Nephron (organoid): ENCODE results near the gene TMEM164.

Experiments
- H3K27ac Mint-ChIP-seq, 3 experiments: 2 replicates each; pipeline ENCODE4 v1.8.0; 2020; ENCODE audit warnings: mixed read lengths in 3 of 3, mild to moderate bottlenecking in 2 of 3, moderate library complexity in 1 of 3
- H3K27me3 Mint-ChIP-seq: 2 replicates; pipeline ENCODE4 v1.8.0; 2021; ENCODE audit warnings: low read depth, mild to moderate bottlenecking, moderate library complexity, mixed read lengths
- H3K36me3 Mint-ChIP-seq: 2 replicates; pipeline ENCODE4 v1.8.0; 2020; ENCODE audit warnings: low read depth, mixed read lengths
- H3K4me1 Mint-ChIP-seq: 2 replicates; pipeline ENCODE4 v1.8.0; 2020; ENCODE audit warnings: mixed read lengths
- H3K4me3 Mint-ChIP-seq, 3 experiments: 2 replicates each; pipeline ENCODE4 v1.8.0; 2020; ENCODE audit warnings: mild to moderate bottlenecking in 3 of 3, mixed read lengths in 3 of 3, moderate library complexity in 2 of 3
- H3K9me3 Mint-ChIP-seq: 2 replicates; pipeline ENCODE4 v1.8.0; 2020; ENCODE audit warnings: mixed read lengths
- TF ChIP-seq, protein P1 (sequence below), 3 experiments: fragments of 200-600 bp; sonication (generic); IDR thresholded peaks; one replicate each; pipeline ENCODE4 v1.5.0; 2021; ENCODE audit warnings: antibody characterized with exemption in 3 of 3; ENCODE audit not compliant: unreplicated experiment in 3 of 3

Gene TMEM164

DNA sequence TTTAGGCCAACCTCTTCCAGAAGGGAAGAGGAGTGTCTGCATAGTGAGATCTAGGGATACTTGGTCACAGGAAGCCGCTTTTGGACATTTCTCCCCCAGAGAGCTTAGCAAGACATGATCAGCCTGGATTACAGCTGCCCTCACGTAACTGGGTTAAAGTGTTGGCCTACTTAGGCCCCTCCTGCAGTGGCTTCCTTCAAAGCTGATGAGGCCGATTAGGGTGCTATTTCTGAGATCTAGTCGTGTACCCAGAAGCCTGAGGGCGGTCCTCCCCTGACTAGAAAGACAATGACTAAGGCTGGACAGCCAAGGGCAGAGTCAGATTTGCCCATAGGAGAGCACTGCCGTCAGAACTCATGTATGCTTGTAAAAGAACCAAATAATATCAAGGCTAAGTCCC is 180.0 kb downstream of the TMEM164 start:
- TF ChIP-seq, protein P1, sequence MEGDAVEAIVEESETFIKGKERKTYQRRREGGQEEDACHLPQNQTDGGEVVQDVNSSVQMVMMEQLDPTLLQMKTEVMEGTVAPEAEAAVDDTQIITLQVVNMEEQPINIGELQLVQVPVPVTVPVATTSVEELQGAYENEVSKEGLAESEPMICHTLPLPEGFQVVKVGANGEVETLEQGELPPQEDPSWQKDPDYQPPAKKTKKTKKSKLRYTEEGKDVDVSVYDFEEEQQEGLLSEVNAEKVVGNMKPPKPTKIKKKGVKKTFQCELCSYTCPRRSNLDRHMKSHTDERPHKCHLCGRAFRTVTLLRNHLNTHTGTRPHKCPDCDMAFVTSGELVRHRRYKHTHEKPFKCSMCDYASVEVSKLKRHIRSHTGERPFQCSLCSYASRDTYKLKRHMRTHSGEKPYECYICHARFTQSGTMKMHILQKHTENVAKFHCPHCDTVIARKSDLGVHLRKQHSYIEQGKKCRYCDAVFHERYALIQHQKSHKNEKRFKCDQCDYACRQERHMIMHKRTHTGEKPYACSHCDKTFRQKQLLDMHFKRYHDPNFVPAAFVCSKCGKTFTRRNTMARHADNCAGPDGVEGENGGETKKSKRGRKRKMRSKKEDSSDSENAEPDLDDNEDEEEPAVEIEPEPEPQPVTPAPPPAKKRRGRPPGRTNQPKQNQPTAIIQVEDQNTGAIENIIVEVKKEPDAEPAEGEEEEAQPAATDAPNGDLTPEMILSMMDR (IDR thresholded peaks at IDR 0.05; ENCODE audit: unreplicated experiment in 3 of 3) = no peak
- no peaks in the 10 kb centered on the region for H3K27me3 Mint-ChIP-seq
- no peak overlapping the region for H3K4me3 Mint-ChIP-seq
- peaks cover 18% of the 10 kb centered on the region for H3K4me1 Mint-ChIP-seq
- H3K27ac Mint-ChIP-seq = no peak overlapping the region
- H3K9me3 Mint-ChIP-seq = peaks cover 8% of the 10 kb centered on the region
- peaks cover 50% of the 10 kb centered on the region for H3K36me3 Mint-ChIP-seq

DNA sequence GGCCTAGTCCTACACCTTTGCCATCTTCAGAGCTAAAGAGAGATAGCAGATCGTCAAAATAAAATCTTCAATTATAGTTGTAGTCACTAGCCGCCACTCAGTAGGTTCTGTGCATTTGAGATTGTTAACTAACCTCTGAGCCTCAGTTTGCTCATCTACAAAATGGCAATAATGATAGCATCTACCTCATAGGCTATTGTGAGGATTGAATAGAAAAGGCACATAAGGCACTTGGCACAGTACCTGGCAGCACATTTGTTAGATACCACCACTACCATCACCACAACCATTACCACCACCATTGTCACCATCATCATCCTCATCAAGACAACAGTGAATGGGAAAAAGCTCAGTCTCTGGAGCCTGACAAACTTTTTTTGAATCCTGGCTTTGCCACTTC is 180.4 kb downstream of the TMEM164 start:
- Mint-ChIP-seq H3K27ac (no peak overlapping the region), H3K4me3 (no peak overlapping the region), H3K4me1 (peaks cover 18% of the 10 kb centered on the region), H3K36me3 (peaks cover 54% of the 10 kb centered on the region), H3K27me3 (no peaks in the 10 kb centered on the region), H3K9me3 (peaks cover 8% of the 10 kb centered on the region)
- TF ChIP-seq, protein P1 (IDR thresholded peaks at IDR 0.05; ENCODE audit: unreplicated experiment in 3 of 3) = no peak

DNA sequence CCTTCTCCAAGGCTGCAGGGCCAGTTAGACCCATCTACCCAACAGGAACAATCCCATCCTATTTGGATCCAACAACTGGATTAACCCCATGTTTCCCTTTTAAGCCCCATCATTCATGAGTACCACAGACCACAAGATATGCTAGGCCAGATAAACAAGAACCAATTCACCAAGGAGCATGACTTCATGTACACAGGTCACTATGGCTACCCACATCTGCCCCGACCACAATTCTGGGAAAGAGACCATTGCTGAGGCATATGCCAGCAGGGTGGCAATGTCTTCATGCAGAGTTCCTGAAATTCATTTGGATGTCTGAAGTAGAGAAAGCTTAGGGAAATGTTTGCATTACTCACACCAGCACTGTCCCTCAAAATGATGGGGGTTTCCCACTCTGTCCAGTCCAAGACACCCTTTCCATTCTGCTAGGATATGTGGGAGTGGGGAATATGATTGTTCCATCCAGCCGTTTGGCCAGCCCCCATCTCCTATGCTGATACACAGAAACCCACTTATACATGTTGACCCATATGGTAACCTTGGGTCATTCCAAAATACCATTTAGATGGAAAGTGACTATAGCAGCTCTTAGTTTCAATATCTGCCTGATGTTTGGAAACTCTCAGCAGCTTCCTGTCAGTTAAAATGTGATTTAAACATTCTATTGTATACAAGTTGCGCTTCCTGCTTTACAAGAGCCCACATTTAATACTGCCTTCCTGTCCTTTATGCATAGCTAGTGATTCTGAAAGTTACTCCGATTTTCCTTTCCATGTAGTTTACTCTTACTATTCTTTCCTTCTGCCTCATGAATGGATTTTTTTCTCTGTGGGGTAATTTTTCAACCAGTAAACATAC is 186.0 kb downstream of the TMEM164 start:
- Mint-ChIP-seq H3K9me3 (peaks cover 8% of the 10 kb centered on the region), H3K27me3 (no peaks in the 10 kb centered on the region), H3K36me3 (peaks cover 57% of the 10 kb centered on the region), H3K27ac (no peak overlapping the region), H3K4me3 (no peak overlapping the region), H3K4me1 (no peaks in the 10 kb centered on the region)
- TF ChIP-seq, protein P1 (IDR thresholded peaks at IDR 0.05; ENCODE audit: unreplicated experiment in 3 of 3) = no peak

DNA sequence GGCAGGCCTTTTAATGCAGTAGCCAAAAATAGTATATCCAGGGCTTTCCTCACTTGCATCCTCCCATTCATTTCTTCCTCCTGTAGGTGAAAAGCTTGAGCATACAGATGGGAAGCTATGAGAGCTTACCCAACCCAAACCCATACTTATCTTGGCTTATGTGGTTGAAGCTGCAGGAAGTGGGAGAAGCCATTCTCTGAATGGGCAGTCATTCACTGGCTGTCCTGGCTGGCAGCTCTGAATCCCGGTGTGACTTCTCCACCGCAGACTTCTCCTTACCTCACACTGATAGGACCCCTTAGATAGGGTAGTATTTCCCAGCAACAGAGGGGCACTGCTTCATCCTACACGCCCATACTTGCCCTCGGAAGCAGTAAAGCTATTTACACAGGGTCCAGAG is 189.6 kb downstream of the TMEM164 start:
- H3K27me3 Mint-ChIP-seq = no peaks in the 10 kb centered on the region
- H3K36me3 Mint-ChIP-seq = peaks cover 28% of the 10 kb centered on the region

DNA sequence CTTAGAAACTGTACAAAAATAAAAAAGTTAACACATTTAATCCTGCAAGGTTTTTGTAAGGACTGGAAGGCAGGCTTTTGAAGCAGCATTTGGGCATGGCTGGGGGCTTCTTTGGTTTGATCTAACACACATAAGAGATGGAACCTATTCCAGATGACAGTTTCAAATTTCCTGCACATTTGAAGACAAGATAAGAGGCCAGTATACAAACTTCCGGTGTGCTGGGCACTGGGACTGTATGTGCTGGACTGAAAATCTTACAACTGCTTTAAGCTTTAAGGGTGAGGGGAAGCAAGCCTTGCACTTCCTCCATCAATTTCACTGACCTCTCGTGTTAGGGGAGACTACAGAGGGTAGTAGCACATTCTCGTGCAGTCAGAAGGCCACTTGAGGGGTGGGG is 192.1 kb downstream of the TMEM164 start:
- TF ChIP-seq, protein P1 (IDR thresholded peaks at IDR 0.05; ENCODE audit: unreplicated experiment in 3 of 3) = no peak
- H3K27me3 Mint-ChIP-seq = no peaks in the 10 kb centered on the region
- H3K27ac Mint-ChIP-seq = no peak overlapping the region
- H3K9me3 Mint-ChIP-seq = no peaks in the 10 kb centered on the region
- peaks cover 13% of the 10 kb centered on the region for H3K36me3 Mint-ChIP-seq
- no peak overlapping the region for H3K4me3 Mint-ChIP-seq
- H3K4me1 Mint-ChIP-seq = no peaks in the 10 kb centered on the region

More for the DNA sequence above, 189.6 kb downstream of the TMEM164 start:
- Mint-ChIP-seq H3K27ac (no peak overlapping the region), H3K9me3 (no peaks in the 10 kb centered on the region), H3K4me3 (no peak overlapping the region), H3K4me1 (no peaks in the 10 kb centered on the region)
- TF ChIP-seq, protein P1 (IDR thresholded peaks at IDR 0.05; ENCODE audit: unreplicated experiment in 3 of 3) = no peak

DNA sequence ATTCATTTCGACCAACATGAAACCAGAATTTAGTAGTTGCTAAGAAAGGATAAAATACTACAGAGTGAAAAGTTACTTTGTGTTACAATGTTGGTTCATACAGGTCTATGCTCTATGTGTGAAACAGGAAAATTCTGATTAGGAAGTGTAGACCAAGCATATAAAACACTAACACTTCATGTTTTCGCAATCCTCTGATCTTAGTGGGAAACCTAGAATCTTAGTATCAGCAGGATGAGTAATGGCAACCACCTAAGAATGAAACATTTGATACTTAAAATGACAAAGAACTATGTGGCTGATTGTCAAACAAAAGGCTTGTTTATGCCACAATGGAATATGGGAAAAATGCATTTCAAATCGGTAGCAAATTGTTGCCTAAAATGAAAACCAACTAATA is 198.9 kb downstream of the TMEM164 start:
- H3K9me3 Mint-ChIP-seq = no peaks in the 10 kb centered on the region
- TF ChIP-seq, protein P1 (IDR thresholded peaks at IDR 0.05; ENCODE audit: unreplicated experiment in 3 of 3) = no peak
- peaks cover 14% of the 10 kb centered on the region for H3K36me3 Mint-ChIP-seq
- H3K27ac Mint-ChIP-seq = no peak overlapping the region
- H3K4me3 Mint-ChIP-seq = no peak overlapping the region
- peaks cover 7% of the 10 kb centered on the region for H3K4me1 Mint-ChIP-seq
- no peaks in the 10 kb centered on the region for H3K27me3 Mint-ChIP-seq
